Measurements from ENCODE around the gene KIF2A.

KIF2A gene

GRCh38 chr5:62305715-62306322 lies at the start of gene KIF2A:
KIF2A (plus strand) TSS chr5:62306206; CDS start chr5:62306473, 267 bp downstream.
- H3K4me3 ChIP-seq (ENCODE audit: low read depth, low read length): peak within 1 kb of the TSS; percentile 74
- H3K36me3 ChIP-seq (ENCODE audit: control insufficient read depth, insufficient read depth, low read length): no peaks in the 10 kb centered on the region
- H3K4me1 ChIP-seq: no peaks in the 10 kb centered on the region
- peak within 1 kb of the TSS; percentile 96 for H2AFZ ChIP-seq
- no peaks in the 10 kb centered on the region for H3K9me3 ChIP-seq (ENCODE audit: control insufficient read depth, low read length)
- H3K4me2 ChIP-seq (ENCODE audit: low read length): peak within 1 kb of the TSS; percentile 79
- TF ChIP-seq CTCF (IDR thresholded peaks at IDR 0.05): peak; percentile 32
- peak within 1 kb of the TSS; percentile 67 for H3K27ac ChIP-seq
- H3K27me3 ChIP-seq (ENCODE audit: control insufficient read depth, insufficient read depth, low read length): no peaks in the 10 kb centered on the region
- peak within 1 kb of the TSS; percentile 38 for H3K9ac ChIP-seq
- H3K79me2 ChIP-seq: peaks cover 31% of the 10 kb centered on the region

- no peaks in the 10 kb centered on the region for H3K79me2 ChIP-seq
- no peaks in the 10 kb centered on the region for H3K36me3 ChIP-seq (ENCODE audit: control insufficient read depth, insufficient read depth, low read length)
- H3K27me3 ChIP-seq (ENCODE audit: control insufficient read depth, insufficient read depth, low read length): no peaks in the 10 kb centered on the region
- no peak for TF ChIP-seq CTCF (IDR thresholded peaks at IDR 0.05)
- no peak overlapping the region for H3K27ac ChIP-seq
- H3K9ac ChIP-seq: no peak overlapping the region
- no peaks in the 10 kb centered on the region for H3K4me1 ChIP-seq
- no peak overlapping the region for H3K4me2 ChIP-seq (ENCODE audit: low read length)
- no peak overlapping the region for H3K4me3 ChIP-seq (ENCODE audit: low read depth, low read length)
- H2AFZ ChIP-seq: no peak overlapping the region
- no peaks in the 10 kb centered on the region for H3K9me3 ChIP-seq (ENCODE audit: control insufficient read depth, low read length)
These were observed 49.0 kb upstream of the KIF2A start for GRCh38 chr5:62257020-62257367.

GRCh38 chr5:62258654-62259053 lies 47.4 kb upstream of the KIF2A start:
- H3K9me3 ChIP-seq (ENCODE audit: control insufficient read depth, low read length): no peaks in the 10 kb centered on the region
- H3K4me2 ChIP-seq (ENCODE audit: low read length): no peak overlapping the region
- H3K36me3 ChIP-seq (ENCODE audit: control insufficient read depth, insufficient read depth, low read length): no peaks in the 10 kb centered on the region

DNA sequence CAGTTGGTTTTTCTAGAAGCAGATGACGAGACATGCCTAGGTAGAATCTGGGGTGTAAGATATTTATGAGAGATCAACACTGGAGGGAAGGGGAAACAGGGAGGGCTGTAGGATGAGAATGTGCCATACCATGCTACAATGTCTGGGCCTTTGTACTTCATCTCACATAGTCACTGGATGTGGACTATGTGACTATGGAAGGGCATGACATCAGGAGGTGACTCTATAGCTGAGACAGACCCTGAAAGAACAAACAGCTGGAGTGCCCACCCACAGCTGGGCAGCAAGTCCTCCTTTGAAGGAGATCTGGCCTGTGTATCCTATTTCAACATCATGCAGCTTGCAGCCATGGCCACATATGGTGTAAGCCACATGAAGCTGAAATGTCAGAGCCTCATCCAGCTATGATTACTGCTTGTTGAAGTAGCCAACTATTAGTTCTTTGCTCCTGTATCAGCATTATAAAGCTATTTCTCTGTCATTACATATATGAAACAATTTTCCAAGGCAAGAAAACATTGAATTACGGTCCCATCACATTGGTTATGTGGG lies 46.2 kb upstream of the KIF2A start:
- Histone ChIP-seq H3K27me3 (ENCODE audit: control insufficient read depth, insufficient read depth, low read length) (no peaks in the 10 kb centered on the region), H3K4me3 (ENCODE audit: low read depth, low read length) (no peak overlapping the region), H3K4me1 (no peaks in the 10 kb centered on the region), H3K4me2 (ENCODE audit: low read length) (no peak overlapping the region), H3K79me2 (no peaks in the 10 kb centered on the region), H3K27ac (no peak overlapping the region), H2AFZ (no peak overlapping the region), H3K36me3 (ENCODE audit: control insufficient read depth, insufficient read depth, low read length) (no peaks in the 10 kb centered on the region), H3K9me3 (ENCODE audit: control insufficient read depth, low read length) (no peaks in the 10 kb centered on the region), H3K9ac (no peak overlapping the region)
- no peak for TF ChIP-seq CTCF (IDR thresholded peaks at IDR 0.05)

More at GRCh38 chr5:62258654-62259053, 47.4 kb upstream of the KIF2A start:
- no peak overlapping the region for H3K27ac ChIP-seq
- no peaks in the 10 kb centered on the region for H3K79me2 ChIP-seq
- H3K9ac ChIP-seq: no peak overlapping the region
- TF ChIP-seq CTCF (IDR thresholded peaks at IDR 0.05): no peak
- H3K27me3 ChIP-seq (ENCODE audit: control insufficient read depth, insufficient read depth, low read length): no peaks in the 10 kb centered on the region
- H2AFZ ChIP-seq: no peak overlapping the region
- H3K4me3 ChIP-seq (ENCODE audit: low read depth, low read length): no peak overlapping the region
- H3K4me1 ChIP-seq: no peaks in the 10 kb centered on the region

GRCh38 chr5:62260513-62260912 lies 45.5 kb upstream of the KIF2A start:
- Histone ChIP-seq H3K9me3 (ENCODE audit: control insufficient read depth, low read length) (no peaks in the 10 kb centered on the region), H3K9ac (no peak overlapping the region), H3K4me1 (no peaks in the 10 kb centered on the region), H2AFZ (no peak overlapping the region), H3K79me2 (no peaks in the 10 kb centered on the region), H3K36me3 (ENCODE audit: control insufficient read depth, insufficient read depth, low read length) (no peaks in the 10 kb centered on the region), H3K27me3 (ENCODE audit: control insufficient read depth, insufficient read depth, low read length) (no peaks in the 10 kb centered on the region), H3K27ac (no peak overlapping the region), H3K4me3 (ENCODE audit: low read depth, low read length) (no peak overlapping the region), H3K4me2 (ENCODE audit: low read length) (no peak overlapping the region)
- TF ChIP-seq CTCF (IDR thresholded peaks at IDR 0.05): no peak
